HL-60 (cell line): ENCODE results near the gene PCP2.
A peak's percentile ranks its signal among the peaks of the same experiment; 100 is the strongest.

Experiments used
- CTCF ChIP-seq: IDR thresholded peaks from one replicate; pipeline ENCODE4 v1.5.1; 2011; ENCODE audit warnings: low read length, control low read depth, inconsistent platforms; ENCODE audit not compliant: insufficient read depth
- GABPA ChIP-seq: IDR thresholded peaks from 2 replicates; pipeline ENCODE4 v1.6.1; 2012; ENCODE audit warnings: low read depth
- POLR2AphosphoS5 ChIP-seq: IDR thresholded peaks from 2 replicates; pipeline ENCODE4 v1.6.1; 2012; ENCODE audit warnings: low read depth
- REST ChIP-seq: IDR thresholded peaks from 2 replicates; pipeline ENCODE4 v1.6.1; 2012; ENCODE audit warnings: low read depth; ENCODE audit not compliant: insufficient replicate concordance
- SPI1 ChIP-seq: IDR thresholded peaks from 2 replicates; pipeline ENCODE4 v1.6.1; 2012; ENCODE audit warnings: low read depth, mild to moderate bottlenecking, borderline replicate concordance

GRCh38 chr19:7680606-7681339, 47.3 kb upstream of the PCP2 start, which contains the start of gene TRAPPC5:
- TF ChIP-seq CTCF (peak; percentile 61), REST (no peak), SPI1 (no peak), GABPA (no peak), POLR2AphosphoS5 (0 out of 2 replicates have a peak, but pooled peaks have one; percentile 47)
